Measurements from ENCODE around the gene PM20D2. TPM values are rescaled to one million over a fixed set of nuclear protein-coding genes. Genes with fewer than 3 reads are reported as not detected.

Gene PM20D2
- total RNA-seq, 2 experiments from 2014 or later, result 5.2 to 5.3 TPM

DNA sequence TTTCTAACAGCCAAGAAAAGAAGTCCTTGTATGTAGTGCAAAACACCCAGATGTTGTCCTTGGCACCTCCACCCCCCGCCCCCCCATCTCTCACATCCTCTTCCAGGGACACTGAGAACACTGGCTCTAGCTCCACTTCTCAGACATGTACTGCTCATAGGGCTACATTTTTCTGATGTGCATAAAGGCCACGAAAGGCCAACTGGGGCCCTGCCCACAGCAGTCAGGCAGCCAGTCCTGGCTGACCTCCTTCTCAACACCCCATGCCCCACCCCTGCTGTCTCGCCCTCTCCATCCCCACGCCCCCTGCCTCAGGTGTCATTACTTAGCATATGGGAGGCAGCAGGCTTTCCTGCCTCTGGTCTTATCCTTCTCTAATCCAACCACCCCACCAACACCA is 60.0 kb downstream of the PM20D2 start:
- intact Hi-C loops (cut with DNase I, micrococcal nuclease), result no loop called here
- Mint-ChIP-seq H3K36me3 (ENCODE audit: low read depth) (no peaks in the 10 kb centered on the region), H3K27ac (no peak overlapping the region), H3K4me3 (no peak overlapping the region), H3K9me3 (no peaks in the 10 kb centered on the region), H3K27me3 (no peaks in the 10 kb centered on the region), H3K4me1 (ENCODE audit: low read depth) (no peaks in the 10 kb centered on the region)
- Histone ChIP-seq H3K4me3 (ENCODE audit: low read length) (no peak overlapping the region), H3K36me3 (ENCODE audit: insufficient read depth, low read length) (no peaks in the 10 kb centered on the region), H3K27ac (ENCODE audit: low read depth in 1 of 2, low read length in 2 of 2) (no peak overlapping the region), H3K27me3 (ENCODE audit: control insufficient read depth in 1 of 2, insufficient read depth in 2 of 2, low read length in 2 of 2) (peaks cover 0 to 2% of the 10 kb centered on the region in 2 experiments), H3K4me1 (ENCODE audit: insufficient read depth, low read length) (no peaks in the 10 kb centered on the region), H3K9me3 (ENCODE audit: control insufficient read depth in 1 of 2, insufficient read depth in 1 of 2, low read length in 2 of 2) (no peaks in the 10 kb centered on the region)
- TF ChIP-seq, protein P1, sequence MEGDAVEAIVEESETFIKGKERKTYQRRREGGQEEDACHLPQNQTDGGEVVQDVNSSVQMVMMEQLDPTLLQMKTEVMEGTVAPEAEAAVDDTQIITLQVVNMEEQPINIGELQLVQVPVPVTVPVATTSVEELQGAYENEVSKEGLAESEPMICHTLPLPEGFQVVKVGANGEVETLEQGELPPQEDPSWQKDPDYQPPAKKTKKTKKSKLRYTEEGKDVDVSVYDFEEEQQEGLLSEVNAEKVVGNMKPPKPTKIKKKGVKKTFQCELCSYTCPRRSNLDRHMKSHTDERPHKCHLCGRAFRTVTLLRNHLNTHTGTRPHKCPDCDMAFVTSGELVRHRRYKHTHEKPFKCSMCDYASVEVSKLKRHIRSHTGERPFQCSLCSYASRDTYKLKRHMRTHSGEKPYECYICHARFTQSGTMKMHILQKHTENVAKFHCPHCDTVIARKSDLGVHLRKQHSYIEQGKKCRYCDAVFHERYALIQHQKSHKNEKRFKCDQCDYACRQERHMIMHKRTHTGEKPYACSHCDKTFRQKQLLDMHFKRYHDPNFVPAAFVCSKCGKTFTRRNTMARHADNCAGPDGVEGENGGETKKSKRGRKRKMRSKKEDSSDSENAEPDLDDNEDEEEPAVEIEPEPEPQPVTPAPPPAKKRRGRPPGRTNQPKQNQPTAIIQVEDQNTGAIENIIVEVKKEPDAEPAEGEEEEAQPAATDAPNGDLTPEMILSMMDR (IDR thresholded peaks at IDR 0.05), result no peak
- CTCF ChIA-PET, result no interaction called here
- no peak for ATAC-seq (ENCODE audit: poor library complexity)
- DNase-seq, result no peak
- POLR2A ChIA-PET, result no interaction called here

DNA sequence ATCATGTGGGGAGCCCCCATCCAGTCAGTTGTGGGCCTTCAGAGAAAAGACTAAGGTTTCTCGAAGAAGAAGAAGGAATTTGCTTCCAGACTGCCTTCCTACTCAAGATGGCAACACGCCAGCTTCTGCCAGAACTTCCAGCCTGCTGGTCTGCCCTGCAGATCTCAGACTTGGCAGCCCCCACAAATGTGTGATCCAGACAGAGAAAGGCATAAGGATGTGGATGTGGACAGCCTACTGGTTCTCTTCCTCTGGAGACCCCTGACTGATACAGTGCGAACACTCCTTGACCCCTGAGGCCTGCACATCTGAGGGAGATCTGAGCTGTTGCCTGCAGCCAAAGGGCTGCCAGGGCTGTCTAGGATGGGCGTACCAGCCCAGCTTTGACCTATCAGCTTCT is 62.7 kb downstream of the PM20D2 start:
- intact Hi-C loops (cut with DNase I, micrococcal nuclease), result no loop called here
- Mint-ChIP-seq H3K27ac (no peak overlapping the region), H3K36me3 (ENCODE audit: low read depth) (no peaks in the 10 kb centered on the region), H3K27me3 (peaks cover 5% of the 10 kb centered on the region), H3K9me3 (no peaks in the 10 kb centered on the region), H3K4me1 (ENCODE audit: low read depth) (no peaks in the 10 kb centered on the region), H3K4me3 (no peak overlapping the region)
- Histone ChIP-seq H3K4me1 (ENCODE audit: insufficient read depth, low read length) (no peaks in the 10 kb centered on the region), H3K27ac (ENCODE audit: low read depth in 1 of 2, low read length in 2 of 2) (no peak overlapping the region), H3K27me3 (ENCODE audit: control insufficient read depth in 1 of 2, insufficient read depth in 2 of 2, low read length in 2 of 2) (peaks cover 0 to 4% of the 10 kb centered on the region in 2 experiments), H3K4me3 (ENCODE audit: low read length) (no peak overlapping the region), H3K9me3 (ENCODE audit: control insufficient read depth in 1 of 2, insufficient read depth in 1 of 2, low read length in 2 of 2) (no peaks in the 10 kb centered on the region), H3K36me3 (ENCODE audit: insufficient read depth, low read length) (no peaks in the 10 kb centered on the region)
- DNase-seq, result no peak
- ChIA-PET POLR2A (no interaction called here), CTCF (no interaction called here)
- TF ChIP-seq, protein P1 (IDR thresholded peaks at IDR 0.05), result no peak
- no peak for ATAC-seq (ENCODE audit: poor library complexity)

DNA sequence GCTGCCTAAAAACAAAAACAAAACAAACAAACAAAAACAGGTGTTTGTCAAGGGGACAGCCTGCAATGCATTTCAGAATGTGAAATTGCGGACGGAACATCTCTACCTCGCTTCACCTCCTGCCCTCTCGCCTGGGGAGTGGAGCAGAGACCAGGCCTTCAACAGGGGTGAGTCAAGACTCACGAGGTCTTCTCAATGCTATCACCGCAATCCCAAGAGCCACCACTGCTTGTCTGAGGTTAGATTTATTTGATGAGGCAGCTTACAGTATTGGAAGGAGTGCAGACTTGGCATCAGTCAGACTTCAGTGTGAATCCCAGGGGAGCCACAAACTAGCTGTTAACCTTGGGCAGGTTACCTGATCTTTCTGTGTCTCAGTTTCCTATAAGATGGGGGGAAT is 63.6 kb downstream of the PM20D2 start:
- H3K27ac Mint-ChIP-seq, result no peak overlapping the region
- no peaks in the 10 kb centered on the region for H3K4me1 Mint-ChIP-seq (ENCODE audit: low read depth)
- no peak for ATAC-seq (ENCODE audit: poor library complexity)
- Histone ChIP-seq H3K4me3 (ENCODE audit: low read length) (no peak overlapping the region), H3K9me3 (ENCODE audit: control insufficient read depth in 1 of 2, insufficient read depth in 1 of 2, low read length in 2 of 2) (no peaks in the 10 kb centered on the region), H3K36me3 (ENCODE audit: insufficient read depth, low read length) (no peaks in the 10 kb centered on the region), H3K27me3 (ENCODE audit: control insufficient read depth in 1 of 2, insufficient read depth in 2 of 2, low read length in 2 of 2) (peaks cover 0 to 4% of the 10 kb centered on the region in 2 experiments), H3K4me1 (ENCODE audit: insufficient read depth, low read length) (no peaks in the 10 kb centered on the region), H3K27ac (ENCODE audit: low read depth in 1 of 2, low read length in 2 of 2) (no peak overlapping the region)
- intact Hi-C loops (cut with DNase I, micrococcal nuclease), result no loop called here
- TF ChIP-seq, protein P1 (IDR thresholded peaks at IDR 0.05), result no peak
- ChIA-PET CTCF (no interaction called here), POLR2A (no interaction called here)
- H3K4me3 Mint-ChIP-seq, result no peak overlapping the region
- DNase-seq, result no peak
- no peaks in the 10 kb centered on the region for H3K36me3 Mint-ChIP-seq (ENCODE audit: low read depth)
- H3K9me3 Mint-ChIP-seq, result no peaks in the 10 kb centered on the region
- H3K27me3 Mint-ChIP-seq, result peaks cover 5% of the 10 kb centered on the region
